HG03025 (cell line): Measurements from ENCODE around the gene ENDOG.
A peak's percentile ranks its signal among the peaks of the same experiment; 100 is the strongest.
"Not testable (repeated sequence)": the region's sequence is repeated elsewhere in the genome, so short reads cannot be mapped to it uniquely, and the experiment has no call there.

Experiments
- ATAC-seq: cut with Tn5 transposase; IDR thresholded peaks from one replicate; pipeline ENCODE4 v1.9.1; 2021; ENCODE audit warnings: mild to moderate bottlenecking, moderate library complexity; ENCODE audit not compliant: unreplicated experiment, low FRiP score

Gene ENDOG

DNA sequence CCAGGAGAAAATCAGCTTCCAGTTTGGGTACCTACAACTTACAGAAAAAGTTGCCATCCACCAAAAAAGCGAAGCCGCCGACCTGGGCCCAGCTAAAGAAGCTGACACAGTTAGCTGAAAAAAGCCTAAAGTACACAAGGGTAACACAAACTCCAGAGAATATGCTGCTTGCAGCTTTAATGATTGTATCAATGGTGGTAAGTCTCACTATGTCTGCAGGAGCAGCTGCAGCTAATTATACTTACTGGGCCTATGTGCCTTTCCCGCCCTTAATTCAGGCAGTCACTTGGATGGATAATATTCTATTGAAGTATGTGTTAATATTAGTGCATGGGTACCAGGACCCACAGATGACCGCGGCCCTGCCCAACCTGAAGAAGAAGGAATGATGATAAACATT is 36.2 kb downstream of the ENDOG start:
- ATAC-seq: not testable (repeated sequence)

DNA sequence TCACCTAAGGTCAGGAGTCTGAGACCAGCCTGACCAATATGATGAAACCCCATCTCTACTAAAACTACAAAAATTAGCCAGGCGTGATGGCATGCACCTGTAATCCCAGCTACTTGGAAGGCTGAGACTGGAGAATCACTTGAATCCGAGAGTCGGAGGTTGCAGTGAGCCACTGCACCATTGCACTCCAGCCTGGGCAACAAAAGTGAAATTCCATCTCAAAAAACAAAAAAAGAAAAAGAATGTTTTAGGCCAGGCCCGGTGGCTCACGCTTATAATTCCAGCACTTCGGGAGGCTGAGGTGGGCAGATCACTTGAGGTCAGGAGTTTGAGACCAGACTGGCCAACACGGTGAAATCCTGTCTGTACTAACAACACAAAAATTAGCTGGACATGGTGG is 40.2 kb downstream of the ENDOG start:
- ATAC-seq: not testable (repeated sequence)

DNA sequence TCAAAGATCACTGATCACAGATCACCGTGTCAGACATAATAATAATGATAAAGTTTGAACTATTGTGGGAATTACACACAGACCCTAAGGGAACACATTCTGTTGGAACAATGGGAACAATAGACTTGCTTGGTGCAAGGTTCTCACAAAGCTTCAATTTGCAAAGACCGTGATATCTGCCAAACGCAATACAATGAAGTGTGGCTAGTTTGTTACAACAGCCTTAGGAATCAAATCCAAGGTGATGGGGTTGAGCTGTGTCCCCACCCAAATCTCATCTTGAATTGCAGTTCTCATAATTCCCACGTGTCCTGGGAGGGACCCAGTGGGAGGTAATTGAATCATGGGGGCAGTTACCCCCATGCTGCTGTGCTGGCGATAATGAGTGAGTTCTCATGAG is 42.6 kb downstream of the ENDOG start:
- ATAC-seq: no peak

DNA sequence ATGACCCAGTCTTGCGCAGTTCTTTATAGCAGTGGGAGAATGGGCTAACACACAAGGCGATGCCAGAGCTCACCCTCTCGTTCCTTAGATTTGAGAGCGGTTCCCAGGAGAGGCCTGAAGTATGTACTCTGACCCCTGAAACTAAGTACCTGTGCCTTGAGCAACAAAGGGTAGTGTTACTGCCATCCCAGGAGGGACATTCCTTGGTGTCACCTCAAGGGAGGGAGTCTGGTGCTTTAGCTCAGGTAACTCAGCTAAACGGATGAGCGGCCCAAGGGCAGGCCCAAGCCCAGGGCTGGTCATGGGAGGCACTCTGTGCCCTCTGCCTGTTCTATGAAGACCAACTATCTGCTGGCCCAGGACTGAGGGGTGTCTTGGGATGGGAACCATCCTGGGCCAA is 43.2 kb downstream of the ENDOG start:
- ATAC-seq: no peak

DNA sequence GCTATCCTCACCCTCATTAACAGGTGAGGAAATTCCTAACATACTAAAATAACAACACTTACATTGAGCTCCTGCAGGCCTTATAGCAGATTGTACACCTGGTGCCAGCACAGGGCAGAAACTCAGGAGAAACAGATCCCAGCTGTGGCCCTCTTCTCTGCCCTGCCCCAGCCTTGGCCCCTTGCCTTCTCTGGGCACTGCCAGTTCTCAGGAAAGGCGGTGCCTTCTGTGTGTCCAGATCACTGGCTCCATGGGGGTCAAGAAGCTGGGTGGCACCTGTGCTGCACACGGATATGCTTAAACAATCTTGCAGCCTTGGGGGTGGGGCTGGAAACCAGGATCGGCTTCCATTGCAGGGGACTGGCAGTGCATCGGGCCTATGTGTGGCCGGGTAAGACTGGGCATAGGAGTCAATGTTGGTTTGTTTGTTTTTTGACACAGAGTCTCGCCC is 44.1 kb downstream of the ENDOG start:
- ATAC-seq: no peak

DNA sequence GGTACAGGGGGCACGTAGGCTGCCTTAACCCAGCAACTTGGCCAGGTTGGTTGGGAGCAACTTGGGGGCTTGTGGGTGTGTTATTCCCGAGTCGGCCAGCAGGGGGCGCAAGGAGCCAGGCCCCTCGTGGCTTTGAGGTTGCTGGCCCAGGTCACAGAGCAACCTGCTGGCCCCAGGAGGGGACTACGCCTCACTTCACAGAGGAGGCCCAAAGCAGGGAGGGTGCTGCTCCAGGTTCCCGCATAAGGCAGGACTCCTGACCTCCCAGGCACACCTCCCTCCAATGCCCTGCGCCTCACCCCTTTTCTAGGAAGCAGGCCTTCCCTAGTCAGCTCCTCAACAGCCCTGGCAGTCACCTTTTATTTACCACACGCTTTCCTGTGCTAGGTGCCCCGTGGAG is 45.3 kb downstream of the ENDOG start:
- peak; percentile 57 for ATAC-seq

DNA sequence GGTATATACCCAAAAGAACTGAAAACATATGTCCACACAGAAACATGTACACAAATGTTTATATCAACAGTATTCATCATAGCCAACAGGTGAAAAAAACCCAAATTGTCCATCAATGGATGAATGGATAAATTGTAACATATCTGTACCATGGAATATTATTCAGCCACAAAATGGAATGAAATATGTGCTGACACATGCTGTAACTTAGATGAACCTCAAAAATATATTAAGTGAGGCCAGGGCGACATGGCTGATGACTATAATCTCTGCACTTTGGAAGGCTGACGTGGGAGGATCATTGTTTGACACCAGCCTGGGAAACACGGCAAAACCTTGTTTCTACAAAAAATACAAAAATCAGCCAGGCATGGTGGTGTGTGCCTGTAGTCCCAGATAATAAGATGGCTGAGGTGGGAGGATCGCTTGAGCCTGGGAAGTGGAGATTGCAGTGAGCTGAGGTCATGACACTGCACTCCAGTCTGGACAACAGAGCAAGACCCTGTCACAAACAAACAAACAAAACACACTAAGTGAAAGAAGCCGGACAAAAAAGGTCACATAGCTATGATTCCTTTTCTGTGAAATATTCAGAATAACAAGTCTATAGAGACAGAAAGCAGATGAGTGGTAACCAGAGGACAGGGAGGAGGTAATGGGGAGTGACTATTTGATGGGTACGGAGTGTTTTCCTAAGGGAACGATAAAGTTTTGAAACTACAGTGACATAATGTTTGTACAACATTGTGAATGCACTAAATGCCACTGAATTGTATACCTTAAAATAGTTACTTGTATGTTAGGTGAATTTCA is 52.0 kb downstream of the ENDOG start:
- ATAC-seq: no peak

DNA sequence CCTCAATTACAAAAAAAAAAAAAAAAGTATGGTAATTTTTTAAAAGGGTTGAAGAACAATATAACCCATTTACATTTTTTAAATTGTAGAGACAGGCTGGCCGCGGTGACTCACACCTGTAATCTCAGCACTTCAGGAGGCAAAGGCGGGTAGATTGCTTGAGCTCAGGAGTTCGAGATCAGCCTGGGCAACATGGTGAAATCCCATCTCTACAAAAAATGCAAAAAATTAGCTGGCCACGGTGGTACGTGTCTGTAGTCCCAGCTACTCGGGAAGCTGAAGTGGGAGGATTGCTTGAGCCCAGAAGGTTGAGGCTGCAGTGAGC is 52.6 kb downstream of the ENDOG start:
- not testable (repeated sequence) for ATAC-seq
